H1 (cell line): ENCODE results near the gene PTPRJ. TPM values are rescaled to one million over a fixed set of nuclear protein-coding genes. Genes with fewer than 3 reads are reported as not detected.

Experiments
- CTCF ChIA-PET: fragments of 300-600 bp; sonication (Branson Sonifier 250); formaldehyde crosslinking; loops from one replicate; lab custom pipeline; 2021; ENCODE audit not compliant: partially characterized antibody; lab: Charles Lee
- POLR2A ChIA-PET: fragments of 300-600 bp; sonication (Branson Sonifier 250); formaldehyde crosslinking; loops from one replicate; lab custom pipeline; 2021; ENCODE audit warnings: inconsistent platforms; ENCODE audit not compliant: partially characterized antibody; lab: Charles Lee
- DNase-seq, 2 experiments: peaks; one replicate each; pipeline versions ENCODE4 v3.0.0 to v3.0.0-alpha.2; 2010 to 2022; ENCODE audit warnings: low spot score in 2 of 2, low read depth in 1 of 2, mixed read lengths in 1 of 2
- FAIRE-seq: peaks from 2 replicates; lab custom pipeline; 2011; peaks lifted over from hg19 to GRCh38; lab: Jason Lieb, UNC
- H2AFZ ChIP-seq: 2 replicates; pipeline ENCODE4 v1.8.1; 2012; ENCODE audit warnings: low read length, inconsistent platforms
- H2AK5ac ChIP-seq: 2 replicates; pipeline ENCODE4 v1.6.1; 2013; ENCODE audit warnings: low read depth, low read length
- H2BK120ac ChIP-seq: replicated peaks from 2 replicates; pipeline ENCODE3; 2013; ENCODE audit warnings: low read depth, low read length, inconsistent platforms
- H2BK12ac ChIP-seq: 2 replicates; pipeline ENCODE4 v1.6.1; 2013; ENCODE audit warnings: low read depth, low read length
- H2BK15ac ChIP-seq: 2 replicates; pipeline ENCODE4 v1.6.1; 2013; ENCODE audit warnings: low read length
- H2BK20ac ChIP-seq: 2 replicates; pipeline ENCODE4 v1.6.1; 2013; ENCODE audit warnings: low read length
- H2BK5ac ChIP-seq: 2 replicates; pipeline ENCODE4 v1.6.1; 2013; ENCODE audit warnings: low read depth, low read length
- H3K14ac ChIP-seq: 2 replicates; pipeline ENCODE4 v1.6.1; 2013; ENCODE audit warnings: inconsistent platforms; ENCODE audit not compliant: insufficient read length
- H3K18ac ChIP-seq: 2 replicates; pipeline ENCODE4 v1.6.1; 2013; ENCODE audit warnings: low read length; ENCODE audit errors: extremely low read depth
- H3K23ac ChIP-seq: 2 replicates; pipeline ENCODE4 v1.6.1; 2013; ENCODE audit warnings: inconsistent platforms; ENCODE audit not compliant: insufficient read length
- H3K23me2 ChIP-seq: 2 replicates; pipeline ENCODE4 v1.6.1; 2013; ENCODE audit warnings: low read depth, low read length
- H3K27ac ChIP-seq: 2 replicates; pipeline ENCODE4 v1.6.1; 2011; ENCODE audit warnings: low read depth, low read length, inconsistent platforms
- H3K27me3 ChIP-seq, 4 experiments: replicated peaks in 1 of 4; 1 replicate in 1 of 4; 2 replicates in 3 of 4; pipeline versions ENCODE4 v1.6.1 to v1.8.1; 2011 to 2013; ENCODE audit warnings: low read length in 3 of 4, mild to moderate bottlenecking in 3 of 4, inconsistent platforms in 2 of 4, mixed read lengths in 2 of 4, moderate library complexity in 1 of 4; ENCODE audit not compliant: control insufficient read depth in 3 of 4, insufficient read depth in 3 of 4; ENCODE audit errors: extremely low read depth in 1 of 4
- H3K36me3 ChIP-seq, 4 experiments: 2 replicates each; pipeline versions ENCODE4 v1.6.1 to v1.8.1; 2011 to 2013; ENCODE audit warnings: mild to moderate bottlenecking in 4 of 4, low read length in 3 of 4, moderate library complexity in 2 of 4, control low read depth in 1 of 4, inconsistent platforms in 1 of 4; ENCODE audit not compliant: insufficient read depth in 4 of 4, control insufficient read depth in 2 of 4
- H3K4ac ChIP-seq: replicated peaks from 2 replicates; pipeline ENCODE3; 2013; ENCODE audit warnings: low read length, low read depth, mixed read lengths, inconsistent platforms; ENCODE audit not compliant: insufficient read length
- H3K4me1 ChIP-seq, 4 experiments: replicated peaks in 1 of 4; 1 replicate in 1 of 4; 2 replicates in 3 of 4; pipeline versions ENCODE4 v1.6.1 to v1.8.1; 2011 to 2013; ENCODE audit warnings: low read length in 3 of 4, inconsistent platforms in 2 of 4, mixed read lengths in 1 of 4; ENCODE audit not compliant: insufficient read depth in 4 of 4, control insufficient read depth in 3 of 4
- H3K4me2 ChIP-seq, 2 experiments: 2 replicates each; pipeline versions ENCODE4 v1.6.1 to v1.8.1; 2011 to 2013; ENCODE audit warnings: low read depth in 2 of 2, low read length in 2 of 2, control low read depth in 1 of 2, inconsistent platforms in 1 of 2, mild to moderate bottlenecking in 1 of 2; ENCODE audit not compliant: insufficient read depth in 1 of 2
- H3K4me3 ChIP-seq, 4 experiments: fragments of 200-600, 300-600 bp in 1 of 4; sonication (generic), shearing (Covaris generic), sonication (Bioruptor Twin) in 1 of 4; 2 replicates each; pipeline versions ENCODE4 v1.5.1 to v1.8.1; 2011 to 2016; ENCODE audit warnings: low read length in 4 of 4, low read depth in 3 of 4, control low read depth in 2 of 4, inconsistent platforms in 2 of 4, mild to moderate bottlenecking in 2 of 4, mixed read lengths in 1 of 4, moderate library complexity in 1 of 4; ENCODE audit not compliant: insufficient read depth in 2 of 4; ENCODE audit errors: extremely low read depth in 1 of 4
- H3K56ac ChIP-seq: replicated peaks from 2 replicates; pipeline ENCODE3; 2013; ENCODE audit warnings: low read depth, mild to moderate bottlenecking, mixed read lengths, low read length, inconsistent platforms; ENCODE audit not compliant: insufficient read length
- H3K79me1 ChIP-seq: 2 replicates; pipeline ENCODE4 v1.6.1; 2013; ENCODE audit warnings: low read depth, low read length, control low read depth
- H3K79me2 ChIP-seq, 2 experiments: 2 replicates each; pipeline versions ENCODE4 v1.6.1 to v1.8.1; 2012 to 2013; ENCODE audit warnings: low read length in 2 of 2, mild to moderate bottlenecking in 2 of 2, inconsistent platforms in 1 of 2; ENCODE audit not compliant: insufficient read depth in 2 of 2, control insufficient read depth in 1 of 2
- H3K9ac ChIP-seq, 4 experiments: replicated peaks in 1 of 4; 1 replicate in 1 of 4; 2 replicates in 3 of 4; pipeline versions ENCODE4 v1.6.1 to v1.8.1; 2011 to 2013; ENCODE audit warnings: low read depth in 3 of 4, low read length in 3 of 4, control low read depth in 2 of 4, mild to moderate bottlenecking in 2 of 4, moderate library complexity in 2 of 4, inconsistent platforms in 1 of 4; ENCODE audit errors: extremely low read depth in 1 of 4
- H3K9me3 ChIP-seq, 2 experiments: 2 replicates each; pipeline versions ENCODE4 v1.6.1 to v1.8.1; 2012 to 2013; ENCODE audit warnings: mild to moderate bottlenecking in 2 of 2, moderate library complexity in 2 of 2, control low read depth in 1 of 2, inconsistent platforms in 1 of 2, low read depth in 1 of 2, low read length in 1 of 2, mixed read lengths in 1 of 2; ENCODE audit not compliant: insufficient read depth in 2 of 2
- H4K20me1 ChIP-seq, 2 experiments: replicated peaks in 1 of 2; 2 replicates each; pipeline versions ENCODE3 to v1.8.1; 2011 to 2013; ENCODE audit warnings: inconsistent platforms in 2 of 2, low read length in 2 of 2, mild to moderate bottlenecking in 1 of 2; ENCODE audit not compliant: insufficient read depth in 2 of 2, control insufficient read depth in 1 of 2
- H4K5ac ChIP-seq: 2 replicates; pipeline ENCODE4 v1.6.1; 2013; ENCODE audit warnings: low read length, low read depth, mixed read lengths, inconsistent platforms; ENCODE audit not compliant: insufficient read length
- H4K8ac ChIP-seq: 2 replicates; pipeline ENCODE4 v1.8.0; 2013; ENCODE audit warnings: mild to moderate bottlenecking, moderate library complexity, low read length, inconsistent platforms; ENCODE audit not compliant: insufficient read depth; ENCODE audit errors: extremely low read depth
- H4K91ac ChIP-seq: replicated peaks from 2 replicates; pipeline ENCODE3; 2013; ENCODE audit warnings: low read length, mixed read lengths, inconsistent platforms; ENCODE audit not compliant: insufficient read length
- CREB1 ChIP-seq: IDR thresholded peaks from 2 replicates; pipeline ENCODE4 v1.6.1; 2012; ENCODE audit warnings: inconsistent platforms
- POLR2A ChIP-seq, 2 experiments: IDR thresholded peaks; 1 replicate in 1 of 2; 2 replicates in 1 of 2; pipeline ENCODE4 v1.6.1; 2011; ENCODE audit warnings: low read depth in 2 of 2, low read length in 2 of 2, mild to moderate bottlenecking in 2 of 2; ENCODE audit errors: control extremely low read depth in 1 of 2
- TAF7 ChIP-seq: optimal IDR thresholded peaks from 2 replicates; pipeline ENCODE3; 2011; ENCODE audit warnings: low read depth, mild to moderate bottlenecking, inconsistent platforms, low read length, moderate library complexity, borderline replicate concordance
- YY1 ChIP-seq: IDR thresholded peaks from 2 replicates; pipeline ENCODE4 v1.6.1; 2011; ENCODE audit warnings: low read depth, mild to moderate bottlenecking, low read length
- WGBS, 2 experiments: shearing (Covaris generic) in 1 of 2; methylation state at CpG; one replicate each; pipeline versions ENCODE4 v1.1.6 to v1.1.7; 2013 to 2015; ENCODE audit warnings: low lambda C conversion rate in 2 of 2, mixed read lengths in 2 of 2, inconsistent platforms in 1 of 2, low coverage in 1 of 2, missing lambda C conversion rate in 1 of 2; ENCODE audit not compliant: insufficient replicate concordance in 2 of 2, insufficient coverage in 1 of 2, insufficient read length in 1 of 2; ENCODE audit errors: extremely low coverage in 1 of 2, missing lambda C conversion rate in 1 of 2; 5-methylcytosine and 5-hydroxymethylcytosine counted together
- polyA plus RNA-seq, 7 experiments: library from polyadenylated mRNA; depleted of rRNA in 3 of 7; stranded (reverse) in 5 of 7; unstranded in 2 of 7; fragments of >200 nt in 5 of 7; fragments of 200-250 nt in 2 of 7; gene quantifications; 1 replicate in 5 of 7; 2 replicates in 1 of 7; 4 replicates in 1 of 7; pipeline versions ENCODE4 v1.2.1 to v1.2.3, GENCODE V29; 2011 to 2013; ENCODE audit warnings: missing spikeins in 2 of 7, mixed read lengths in 2 of 7
- total RNA-seq: library from RNA; stranded (reverse); fragmentation: NEBNext Ultra II Directional; extraction: Animal tissue kit (Norgen Biotek cat#: 25700); gene quantifications from 2 replicates; pipeline ENCODE4 v1.2.1, GENCODE V29; 2021

PTPRJ gene
- total and polyA plus RNA-seq, 2 of the 8 experiments (the other 6 are each of a cell fraction or from before 2014, with no cell fraction given) = 4.4 to 22.6 TPM

GRCh38 chr11:48078689-48079088 is 98.3 kb downstream of the PTPRJ start:
- no peak overlapping the region for H2BK5ac ChIP-seq
- no peak overlapping the region for H2BK12ac ChIP-seq
- no peaks in the 10 kb centered on the region for H3K27me3 ChIP-seq
- no peak overlapping the region for H2BK15ac ChIP-seq
- H2BK120ac ChIP-seq = no peak overlapping the region
- H4K91ac ChIP-seq = no peak overlapping the region
- no peak overlapping the region for H4K5ac ChIP-seq
- no peak overlapping the region for H3K4me2 ChIP-seq
- H2AK5ac ChIP-seq = no peak overlapping the region
- no peaks in the 10 kb centered on the region for H3K23me2 ChIP-seq
- H3K27ac ChIP-seq = no peak overlapping the region
- H3K36me3 ChIP-seq = no peaks in the 10 kb centered on the region
- no peak overlapping the region for H2BK20ac ChIP-seq
- H3K79me1 ChIP-seq = peaks cover 2% of the 10 kb centered on the region
- no peak overlapping the region for H3K4me3 ChIP-seq
- no peaks in the 10 kb centered on the region for H3K9me3 ChIP-seq
- no peak overlapping the region for H3K4ac ChIP-seq
- H3K14ac ChIP-seq = no peak overlapping the region
- no peak overlapping the region for H3K9ac ChIP-seq
- CTCF ChIA-PET = interaction anchor here (0.6 to 0.9 kb wide), 4 partner anchors 23 to 223 kb away, joined by 3 to 4 read pairs (median 3); no protein-coding TSS in a partner anchor
- no peak for FAIRE-seq
- H4K8ac ChIP-seq = no peak overlapping the region
- H3K23ac ChIP-seq = no peak overlapping the region
- H3K56ac ChIP-seq = no peak overlapping the region
- POLR2A ChIA-PET = interaction anchor here (1.1 kb wide), 1 partner anchor 23 kb away, joined by 4 read pairs; no protein-coding TSS in a partner anchor
- H3K4me1 ChIP-seq = peaks cover 0 to 4% (median 1%) of the 10 kb centered on the region in 4 experiments; a peak in 1 of 7 replicates
- TF ChIP-seq CREB1 (no peak), TAF7 (no peak), POLR2A (IDR thresholded peaks at IDR 0.05; ENCODE audit: control extremely low read depth in 1 of 2, low read depth in 2 of 2, low read length in 2 of 2) (no peak), YY1 (no peak)
- TF ChIP-seq, all 59 proteins: peak for 0
- Histone ChIP-seq H3K18ac (no peak overlapping the region), H4K20me1 (no peaks in the 10 kb centered on the region), H2AFZ (no peak overlapping the region), H3K79me2 (no peaks in the 10 kb centered on the region)
- no peak for DNase-seq
- WGBS, 2 experiments = 88% methylated on average over 1 of the region's 1 CpG; no CpG with 5 or more reads in 1 of the 2 experiments
